CD14-positive monocyte (primary cell): ENCODE results near the gene ALPK3. TPM values are rescaled to one million over a fixed set of nuclear protein-coding genes. Genes with fewer than 3 reads are reported as not detected.

Experiments used
- DNase-seq, 3 donors: peaks; one replicate each; pipeline ENCODE4 v3.0.0-alpha.2; 2011 to 2022
- H2AFZ ChIP-seq: 2 replicates; pipeline ENCODE4 v1.6.0; 2012; ENCODE audit warnings: mild to moderate bottlenecking, low read depth, low read length, inconsistent platforms; ENCODE audit not compliant: insufficient read depth, poor library complexity, severe bottlenecking
- H3K27ac ChIP-seq, 2 donors: 1 replicate in 1 of 2; 2 replicates in 1 of 2; pipeline ENCODE4 v1.5.1; 2012 to 2013; ENCODE audit warnings: low read length in 2 of 2, control low read depth in 1 of 2, inconsistent platforms in 1 of 2, low read depth in 1 of 2, mild to moderate bottlenecking in 1 of 2
- H3K27me3 ChIP-seq, 2 donors: one replicate each; pipeline versions ENCODE4 v1.6.0 to v1.6.1; 2011 to 2013; ENCODE audit warnings: low read length in 2 of 2; ENCODE audit not compliant: control insufficient read depth in 2 of 2, insufficient read depth in 2 of 2
- H3K36me3 ChIP-seq, 2 donors: replicated peaks in 1 of 2; 1 replicate in 1 of 2; 2 replicates in 1 of 2; pipeline versions ENCODE4 v1.5.1 to v1.6.1; 2012 to 2013; ENCODE audit warnings: low read length in 2 of 2, control low read depth in 1 of 2, inconsistent platforms in 1 of 2, mild to moderate bottlenecking in 1 of 2; ENCODE audit not compliant: insufficient read depth in 2 of 2, control insufficient read depth in 1 of 2
- H3K4me1 ChIP-seq, 2 donors: 1 replicate in 1 of 2; 2 replicates in 1 of 2; pipeline versions ENCODE4 v1.5.1 to v1.6.1; 2012 to 2013; ENCODE audit warnings: low read length in 2 of 2, control low read depth in 1 of 2, inconsistent platforms in 1 of 2, mild to moderate bottlenecking in 1 of 2, moderate library complexity in 1 of 2; ENCODE audit not compliant: insufficient read depth in 2 of 2, control insufficient read depth in 1 of 2
- H3K4me2 ChIP-seq: replicated peaks from 2 replicates; pipeline ENCODE3; 2012; ENCODE audit warnings: low read length, moderate library complexity, mild to moderate bottlenecking; ENCODE audit not compliant: poor library complexity, severe bottlenecking; ENCODE audit errors: extremely low read depth
- H3K4me3 ChIP-seq, 3 experiments: fragments of 200-600 bp in 1 of 3; sonication (generic) in 1 of 3; replicated peaks in 1 of 3; 1 replicate in 2 of 3; 2 replicates in 1 of 3; pipeline ENCODE4 v1.5.1; 2011 to 2013; ENCODE audit warnings: low read length in 3 of 3, mild to moderate bottlenecking in 3 of 3, control low read depth in 2 of 3, low read depth in 2 of 3, inconsistent platforms in 1 of 3, moderate library complexity in 1 of 3
- H3K79me2 ChIP-seq: 2 replicates; pipeline ENCODE4 v1.6.0; 2012; ENCODE audit warnings: mild to moderate bottlenecking, control low read depth, inconsistent platforms, low read length, moderate library complexity; ENCODE audit not compliant: insufficient read depth
- H3K9ac ChIP-seq: 2 replicates; pipeline ENCODE4 v1.6.0; 2017; ENCODE audit warnings: low read length, mild to moderate bottlenecking; ENCODE audit not compliant: insufficient read depth, poor library complexity, severe bottlenecking
- H3K9me3 ChIP-seq, 2 donors: replicated peaks in 1 of 2; 1 replicate in 1 of 2; 2 replicates in 1 of 2; pipeline versions ENCODE4 v1.5.1 to v1.6.1; 2012 to 2013; ENCODE audit warnings: low read length in 2 of 2, control low read depth in 1 of 2; ENCODE audit not compliant: control insufficient read depth in 1 of 2, insufficient read depth in 1 of 2
- H4K20me1 ChIP-seq: 2 replicates; pipeline ENCODE4 v1.6.0; 2012; ENCODE audit warnings: mild to moderate bottlenecking, low read length, control low read depth, moderate library complexity; ENCODE audit not compliant: insufficient read depth
- H3K27ac Mint-ChIP-seq, 7 donors: one replicate each; pipeline ENCODE4 v1.8.0; 2020; ENCODE audit warnings: mild to moderate bottlenecking in 7 of 7, mixed read lengths in 7 of 7, moderate library complexity in 6 of 7, inconsistent platforms in 2 of 7
- H3K27me3 Mint-ChIP-seq, 3 donors: one replicate each; pipeline ENCODE4 v1.8.0; 2021 to 2022; ENCODE audit warnings: low read depth in 3 of 3, mild to moderate bottlenecking in 3 of 3, mixed read lengths in 3 of 3, moderate library complexity in 3 of 3, inconsistent platforms in 1 of 3
- H3K36me3 Mint-ChIP-seq, 2 donors: one replicate each; pipeline ENCODE4 v1.8.0; 2020; ENCODE audit warnings: mixed read lengths in 2 of 2, inconsistent platforms in 1 of 2, mild to moderate bottlenecking in 1 of 2
- H3K4me1 Mint-ChIP-seq: one replicate; pipeline ENCODE4 v1.8.0; 2020; ENCODE audit warnings: mild to moderate bottlenecking, mixed read lengths
- H3K4me3 Mint-ChIP-seq, 2 donors: one replicate each; pipeline ENCODE4 v1.8.0; 2020; ENCODE audit warnings: mild to moderate bottlenecking in 2 of 2, mixed read lengths in 2 of 2, moderate library complexity in 1 of 2
- H3K9me3 Mint-ChIP-seq, 7 donors: one replicate each; pipeline ENCODE4 v1.8.0; 2020 to 2022; ENCODE audit warnings: mixed read lengths in 7 of 7, mild to moderate bottlenecking in 6 of 7, moderate library complexity in 6 of 7, inconsistent platforms in 2 of 7
- WGBS: methylation state at CpG from one replicate; pipeline ENCODE4 v1.1.5; 2013; ENCODE audit warnings: missing lambda C conversion rate; ENCODE audit not compliant: insufficient coverage; 5-methylcytosine and 5-hydroxymethylcytosine counted together
- intact Hi-C, 2 donors: fragments of 100-400 bp; cut with micrococcal nuclease; formaldehyde crosslinking; loops; one replicate each; pipeline versions ENCODE4 v1.15.0 to v1.15.1; 2023
- polyA plus RNA-seq, 3 donors: library from polyadenylated mRNA; depleted of rRNA in 1 of 3; unstranded in 2 of 3; stranded (reverse) in 1 of 3; fragments of 300-500 nt in 2 of 3; fragments of >200 nt in 1 of 3; fragmentation: Illumina TruSeq in 2 of 3; gene quantifications; 1 replicate in 2 of 3; 2 replicates in 1 of 3; pipeline ENCODE4 v1.2.3, GENCODE V29; 2012 to 2021
- TF ChIP-seq, protein P1 (sequence below): fragments of 200-600 bp; IDR thresholded peaks from one replicate; pipeline ENCODE4 v1.8.0; 2022; ENCODE audit warnings: antibody characterized with exemption, mild to moderate bottlenecking

ALPK3 gene
- polyA plus RNA-seq, 3 donors = 0.02 to 0.12 TPM; not detected in 1

DNA sequence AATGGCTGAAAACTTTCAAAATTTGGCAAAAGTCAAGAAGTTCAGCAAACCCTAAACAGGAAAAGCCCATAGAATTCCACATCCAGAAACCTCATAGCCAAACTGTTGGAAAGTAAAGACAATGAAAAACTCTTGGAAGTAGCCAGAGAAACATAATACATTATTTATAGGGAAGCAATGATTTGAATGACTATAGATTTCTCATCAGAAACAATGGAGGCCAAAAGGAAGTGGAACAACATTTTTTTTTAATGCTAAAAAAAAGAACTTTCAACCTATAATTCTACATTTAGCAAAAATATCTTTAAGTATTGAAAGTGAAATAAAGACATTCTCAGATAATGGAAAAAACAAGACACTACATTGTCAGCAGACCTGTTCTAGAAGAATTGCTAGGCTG, 30.2 kb downstream of the ALPK3 start:
- no peak overlapping the region for H3K27ac ChIP-seq
- no peaks in the 10 kb centered on the region for H3K4me1 ChIP-seq
- no peak overlapping the region for H2AFZ ChIP-seq
- Mint-ChIP-seq H3K36me3 (no peaks in the 10 kb centered on the region), H3K27me3 (peaks cover 2% of the 10 kb centered on the region in 3 donors), H3K9me3 (peaks cover 8 to 29% (median 20%) of the 10 kb centered on the region in 7 donors), H3K4me1 (no peaks in the 10 kb centered on the region), H3K27ac (no peak overlapping the region), H3K4me3 (no peak overlapping the region)
- no peak overlapping the region for H3K4me3 ChIP-seq
- H3K36me3 ChIP-seq = no peaks in the 10 kb centered on the region
- no peaks in the 10 kb centered on the region for H3K27me3 ChIP-seq
- no peak for DNase-seq
- no peaks in the 10 kb centered on the region for H4K20me1 ChIP-seq
- no peaks in the 10 kb centered on the region for H3K79me2 ChIP-seq
- H3K9ac ChIP-seq = no peak overlapping the region
- intact Hi-C loops = no loop called here
- H3K9me3 ChIP-seq = peaks cover 15 to 18% of the 10 kb centered on the region in 2 donors
- TF ChIP-seq, protein P1, sequence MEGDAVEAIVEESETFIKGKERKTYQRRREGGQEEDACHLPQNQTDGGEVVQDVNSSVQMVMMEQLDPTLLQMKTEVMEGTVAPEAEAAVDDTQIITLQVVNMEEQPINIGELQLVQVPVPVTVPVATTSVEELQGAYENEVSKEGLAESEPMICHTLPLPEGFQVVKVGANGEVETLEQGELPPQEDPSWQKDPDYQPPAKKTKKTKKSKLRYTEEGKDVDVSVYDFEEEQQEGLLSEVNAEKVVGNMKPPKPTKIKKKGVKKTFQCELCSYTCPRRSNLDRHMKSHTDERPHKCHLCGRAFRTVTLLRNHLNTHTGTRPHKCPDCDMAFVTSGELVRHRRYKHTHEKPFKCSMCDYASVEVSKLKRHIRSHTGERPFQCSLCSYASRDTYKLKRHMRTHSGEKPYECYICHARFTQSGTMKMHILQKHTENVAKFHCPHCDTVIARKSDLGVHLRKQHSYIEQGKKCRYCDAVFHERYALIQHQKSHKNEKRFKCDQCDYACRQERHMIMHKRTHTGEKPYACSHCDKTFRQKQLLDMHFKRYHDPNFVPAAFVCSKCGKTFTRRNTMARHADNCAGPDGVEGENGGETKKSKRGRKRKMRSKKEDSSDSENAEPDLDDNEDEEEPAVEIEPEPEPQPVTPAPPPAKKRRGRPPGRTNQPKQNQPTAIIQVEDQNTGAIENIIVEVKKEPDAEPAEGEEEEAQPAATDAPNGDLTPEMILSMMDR = no peak
- H3K4me2 ChIP-seq = no peak overlapping the region

DNA sequence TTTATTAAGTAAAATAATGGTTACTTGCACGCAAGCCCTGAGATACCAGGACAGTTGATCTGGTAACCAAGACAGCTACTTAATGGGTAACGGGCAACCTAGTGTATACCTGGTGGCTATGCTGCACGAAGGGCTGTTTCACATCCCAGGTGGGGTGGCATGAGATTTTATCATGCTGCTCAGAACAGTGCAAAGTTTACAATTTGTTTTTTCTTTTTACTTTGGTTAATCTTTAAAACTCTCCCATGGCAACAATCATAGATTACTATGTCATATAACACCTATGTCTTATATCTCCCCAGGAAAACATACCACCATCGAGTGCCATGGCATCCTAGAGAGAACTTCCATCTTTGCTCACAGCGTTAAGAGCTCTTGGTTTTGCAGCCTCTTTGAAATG, 35.1 kb downstream of the ALPK3 start:
- no peaks in the 10 kb centered on the region for H3K79me2 ChIP-seq
- Mint-ChIP-seq H3K27me3 (peaks cover 0 to 2% (median 0%) of the 10 kb centered on the region in 3 donors), H3K4me3 (no peak overlapping the region), H3K4me1 (no peaks in the 10 kb centered on the region), H3K9me3 (peaks cover under 1 to 13% (median 10%) of the 10 kb centered on the region in 7 donors), H3K36me3 (no peaks in the 10 kb centered on the region), H3K27ac (no peak overlapping the region)
- intact Hi-C loops = no loop called here
- WGBS = 100% methylated on average over 1 of the region's 5 CpGs
- H3K4me2 ChIP-seq = no peak overlapping the region
- no peak overlapping the region for H3K4me3 ChIP-seq
- H3K9ac ChIP-seq = no peak overlapping the region
- peaks cover 6% of the 10 kb centered on the region in 2 donors for H3K9me3 ChIP-seq
- H3K36me3 ChIP-seq = no peaks in the 10 kb centered on the region
- H2AFZ ChIP-seq = no peak overlapping the region
- no peak overlapping the region for H3K27ac ChIP-seq
- DNase-seq = no peak
- no peaks in the 10 kb centered on the region for H3K4me1 ChIP-seq
- H3K27me3 ChIP-seq = no peaks in the 10 kb centered on the region
- no peaks in the 10 kb centered on the region for H4K20me1 ChIP-seq
- TF ChIP-seq, protein P1 = no peak
